GM13977 (cell line): ENCODE measurements around the gene MEDAG.

Experiments
- DNase-seq: peaks from one replicate; pipeline ENCODE4 v3.0.0; 2012; ENCODE audit warnings: low spot score
- in situ Hi-C: fragments of 300-500 bp; cut with MboI; formaldehyde crosslinking; loops from one replicate; pipeline ENCODE4 v1.12.0; 2022; ENCODE audit warnings: low sequenced_read_pairs, low pct_unique_long_range_greater_than_20kb, mixed read lengths, inconsistent platforms; ENCODE audit not compliant: unreplicated experiment
- TF ChIP-seq, protein P1 (sequence below): IDR thresholded peaks from 2 replicates; pipeline ENCODE4 v1.5.1; 2012; ENCODE audit warnings: mild to moderate bottlenecking, control low read depth; ENCODE audit not compliant: insufficient read depth; ENCODE audit errors: extremely low read depth, missing control alignments

Gene MEDAG

DNA sequence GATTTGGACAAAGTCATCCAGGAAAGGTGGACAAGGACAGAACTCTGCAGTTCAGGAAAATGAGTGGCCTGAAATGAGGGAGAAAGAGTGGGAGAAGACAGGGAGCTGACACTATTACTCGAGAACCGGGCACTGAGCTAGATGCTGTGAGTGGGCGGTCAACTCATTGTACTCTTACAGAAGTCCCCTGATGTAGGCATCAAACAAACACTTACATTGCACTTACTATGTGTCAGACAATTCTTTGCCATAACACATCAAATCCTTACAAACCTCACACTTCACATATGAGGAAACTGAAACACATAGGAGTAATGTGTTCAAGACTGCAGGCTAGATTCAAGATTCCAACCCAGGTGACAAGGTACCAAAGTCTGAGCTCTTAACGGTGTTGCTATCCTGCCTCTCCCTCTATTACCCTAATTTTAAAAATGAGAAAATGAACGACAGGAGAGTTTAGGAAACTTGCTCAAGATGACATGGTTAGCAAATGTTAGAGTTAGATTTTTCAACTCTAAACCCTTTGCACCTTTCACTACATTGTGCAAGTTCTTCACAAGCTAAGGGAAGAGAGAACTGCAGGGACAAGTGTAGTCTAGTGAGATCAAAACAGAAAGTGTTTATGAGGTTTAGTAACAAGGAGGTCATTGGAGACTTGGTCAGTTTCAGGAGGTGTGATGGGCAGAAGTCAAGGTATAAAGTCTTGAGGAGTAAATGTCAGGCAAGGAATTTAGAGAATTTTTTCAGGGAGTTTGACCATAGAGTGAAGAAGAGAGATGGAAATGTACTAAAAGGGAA is 4.9 kb upstream of the MEDAG start:
- in situ Hi-C loops = no loop called here
- TF ChIP-seq, protein P1, sequence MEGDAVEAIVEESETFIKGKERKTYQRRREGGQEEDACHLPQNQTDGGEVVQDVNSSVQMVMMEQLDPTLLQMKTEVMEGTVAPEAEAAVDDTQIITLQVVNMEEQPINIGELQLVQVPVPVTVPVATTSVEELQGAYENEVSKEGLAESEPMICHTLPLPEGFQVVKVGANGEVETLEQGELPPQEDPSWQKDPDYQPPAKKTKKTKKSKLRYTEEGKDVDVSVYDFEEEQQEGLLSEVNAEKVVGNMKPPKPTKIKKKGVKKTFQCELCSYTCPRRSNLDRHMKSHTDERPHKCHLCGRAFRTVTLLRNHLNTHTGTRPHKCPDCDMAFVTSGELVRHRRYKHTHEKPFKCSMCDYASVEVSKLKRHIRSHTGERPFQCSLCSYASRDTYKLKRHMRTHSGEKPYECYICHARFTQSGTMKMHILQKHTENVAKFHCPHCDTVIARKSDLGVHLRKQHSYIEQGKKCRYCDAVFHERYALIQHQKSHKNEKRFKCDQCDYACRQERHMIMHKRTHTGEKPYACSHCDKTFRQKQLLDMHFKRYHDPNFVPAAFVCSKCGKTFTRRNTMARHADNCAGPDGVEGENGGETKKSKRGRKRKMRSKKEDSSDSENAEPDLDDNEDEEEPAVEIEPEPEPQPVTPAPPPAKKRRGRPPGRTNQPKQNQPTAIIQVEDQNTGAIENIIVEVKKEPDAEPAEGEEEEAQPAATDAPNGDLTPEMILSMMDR = no peak

DNA sequence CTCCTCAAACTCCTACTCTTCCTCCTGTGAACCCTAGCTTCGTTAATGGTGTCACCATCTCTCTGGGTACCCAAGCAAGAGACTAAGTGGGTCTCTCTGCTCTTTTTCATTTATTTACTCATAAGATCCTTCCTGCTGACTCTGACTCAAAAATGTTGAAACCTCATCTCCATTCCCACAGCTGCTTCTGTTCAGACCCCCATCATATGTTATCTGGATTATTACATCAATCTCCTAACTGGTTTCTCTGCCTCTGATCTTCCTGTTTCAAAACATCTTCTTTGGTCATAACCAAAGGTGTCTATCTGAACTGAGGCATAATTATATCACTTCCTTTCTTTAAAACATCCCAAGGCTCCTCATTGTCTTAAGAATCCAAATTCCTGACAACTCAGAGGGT is 2.0 kb upstream of the MEDAG start:
- TF ChIP-seq, protein P1 = no peak
- in situ Hi-C loops = no loop called here
- no peak for DNase-seq

More for the DNA sequence above, 4.9 kb upstream of the MEDAG start:
- DNase-seq = no peak

DNA sequence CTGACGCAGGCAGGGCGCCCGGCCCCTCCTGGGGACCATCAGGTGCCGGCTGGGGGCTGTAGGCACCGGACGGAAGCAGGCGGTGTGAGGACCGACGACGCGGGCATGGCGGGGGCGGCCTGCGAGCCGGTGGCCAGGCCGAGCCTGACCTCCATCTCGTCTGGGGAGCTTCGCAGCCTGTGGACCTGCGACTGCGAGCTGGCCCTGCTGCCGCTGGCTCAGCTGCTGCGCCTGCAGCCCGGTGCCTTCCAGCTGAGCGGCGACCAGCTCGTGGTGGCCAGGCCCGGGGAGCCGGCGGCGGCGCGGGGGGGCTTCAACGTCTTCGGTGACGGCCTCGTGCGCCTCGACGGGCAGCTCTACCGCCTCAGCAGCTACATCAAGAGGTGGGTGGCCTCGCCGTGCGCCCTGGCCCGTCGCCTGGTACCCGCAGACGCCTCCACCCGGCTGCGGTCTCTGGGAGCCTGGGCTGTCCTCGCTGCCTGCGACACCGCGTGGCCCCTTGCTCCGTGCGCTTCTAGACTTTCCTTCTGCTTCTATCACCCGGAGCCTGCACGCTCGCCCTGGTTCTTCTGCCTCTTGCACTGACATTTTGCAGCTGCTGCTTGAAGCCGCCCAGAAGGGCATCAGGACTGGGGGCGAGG is 460 bp downstream of the MEDAG start:
- in situ Hi-C loops = no loop called here
- no peak for DNase-seq
- TF ChIP-seq, protein P1 = no peak

DNA sequence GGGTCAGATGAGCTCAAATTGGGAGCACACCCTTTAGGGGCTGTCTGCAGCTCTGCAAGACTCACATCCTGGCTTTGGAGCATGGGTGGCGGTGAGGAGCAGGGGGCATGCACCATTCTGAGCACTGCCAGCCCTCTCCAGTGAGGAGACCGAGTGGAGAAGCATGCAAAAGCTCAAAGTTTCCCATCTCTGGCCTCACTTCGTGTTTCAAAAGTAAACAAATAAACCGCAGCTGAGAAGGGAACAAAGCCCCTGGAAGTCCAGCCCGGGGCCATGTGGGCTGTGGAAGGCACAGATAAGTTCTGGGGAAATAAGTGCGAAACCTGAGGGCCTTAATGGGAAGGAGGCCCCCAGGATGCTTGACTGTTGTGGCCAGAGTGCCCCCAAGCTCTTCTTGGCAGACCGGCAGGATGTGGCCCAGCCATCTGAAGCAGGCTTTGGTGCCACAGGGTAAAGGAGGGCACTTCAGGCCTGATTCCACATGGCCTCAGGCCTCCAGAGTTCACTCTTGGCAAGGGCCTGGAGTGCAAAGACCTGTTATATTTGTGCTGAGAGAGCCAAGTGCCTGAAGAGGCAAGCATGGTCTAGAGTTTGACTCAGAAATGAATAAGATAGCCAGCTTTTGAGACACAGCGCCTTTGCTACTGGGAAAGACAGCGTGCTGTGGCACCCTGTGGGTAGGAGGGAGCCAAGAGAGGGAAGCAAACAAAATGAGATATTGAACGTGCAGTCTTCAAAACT is 1.2 kb downstream of the MEDAG start:
- no peak for DNase-seq
- in situ Hi-C loops = no loop called here
- TF ChIP-seq, protein P1 = no peak

- TF ChIP-seq, protein P1 = no peak
- no peak for DNase-seq
- in situ Hi-C loops = no loop called here
Measured at GRCh38 chr13:30908416-30908980, 2.4 kb downstream of the MEDAG start.

DNA sequence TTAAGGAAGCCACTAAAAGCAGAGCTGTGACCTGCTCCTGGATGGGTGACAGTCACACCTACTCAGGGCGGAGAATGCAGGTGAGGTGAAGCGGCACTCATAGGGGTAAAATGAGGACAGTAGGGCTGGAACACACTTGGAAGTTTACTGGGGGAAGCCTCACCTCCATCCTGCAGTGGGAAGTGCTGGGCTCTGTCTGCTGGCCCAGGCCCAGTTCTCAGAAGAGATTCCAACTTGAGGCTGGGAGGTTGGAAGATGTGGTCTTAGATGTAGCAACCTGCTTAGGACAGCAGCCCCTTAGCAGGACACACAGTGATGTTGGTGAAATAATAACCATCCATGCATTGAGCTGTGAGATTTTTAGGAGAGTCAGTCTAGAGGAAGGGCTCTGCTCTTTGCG is 4.6 kb downstream of the MEDAG start:
- no peak for DNase-seq
- TF ChIP-seq, protein P1 = no peak
- in situ Hi-C loops = no loop called here
